GM19372 (cell line): Measurements from ENCODE around the gene NINJ1.
A peak's percentile ranks its signal among the peaks of the same experiment; 100 is the strongest.

Source experiments
- ATAC-seq: cut with Tn5 transposase; IDR thresholded peaks from one replicate; pipeline ENCODE4 v1.9.1; 2021; ENCODE audit warnings: mild to moderate bottlenecking, low read depth, moderate library complexity; ENCODE audit not compliant: unreplicated experiment

The NINJ1 gene

DNA sequence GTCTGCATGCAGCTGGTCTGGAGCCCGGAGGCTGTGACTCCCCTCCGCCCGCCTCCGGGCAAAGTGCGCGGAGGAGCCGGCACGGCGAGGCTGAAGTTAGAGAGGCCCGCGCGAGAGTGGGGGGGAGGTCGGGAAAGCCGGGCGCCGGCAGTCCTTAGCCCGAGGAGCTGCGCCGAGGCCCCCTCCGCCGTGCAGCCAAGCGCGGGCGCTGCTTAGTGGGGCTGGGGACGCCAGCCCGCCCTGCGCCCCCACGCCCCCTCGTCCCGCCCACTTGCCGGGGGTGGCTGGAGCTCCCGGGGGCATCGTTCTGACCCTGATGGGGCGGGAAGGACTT, 403 bp downstream of the NINJ1 start:
- no peak for ATAC-seq

- ATAC-seq: peak; percentile 46
Measured at GRCh38 chr9:93132946-93133680, 938 bp downstream of the NINJ1 start.

GRCh38 chr9:93132287-93132927, 1.6 kb downstream of the NINJ1 start:
- no peak for ATAC-seq

- no peak for ATAC-seq
Measured at GRCh38 chr9:93131599-93132286, 2.3 kb downstream of the NINJ1 start.

DNA sequence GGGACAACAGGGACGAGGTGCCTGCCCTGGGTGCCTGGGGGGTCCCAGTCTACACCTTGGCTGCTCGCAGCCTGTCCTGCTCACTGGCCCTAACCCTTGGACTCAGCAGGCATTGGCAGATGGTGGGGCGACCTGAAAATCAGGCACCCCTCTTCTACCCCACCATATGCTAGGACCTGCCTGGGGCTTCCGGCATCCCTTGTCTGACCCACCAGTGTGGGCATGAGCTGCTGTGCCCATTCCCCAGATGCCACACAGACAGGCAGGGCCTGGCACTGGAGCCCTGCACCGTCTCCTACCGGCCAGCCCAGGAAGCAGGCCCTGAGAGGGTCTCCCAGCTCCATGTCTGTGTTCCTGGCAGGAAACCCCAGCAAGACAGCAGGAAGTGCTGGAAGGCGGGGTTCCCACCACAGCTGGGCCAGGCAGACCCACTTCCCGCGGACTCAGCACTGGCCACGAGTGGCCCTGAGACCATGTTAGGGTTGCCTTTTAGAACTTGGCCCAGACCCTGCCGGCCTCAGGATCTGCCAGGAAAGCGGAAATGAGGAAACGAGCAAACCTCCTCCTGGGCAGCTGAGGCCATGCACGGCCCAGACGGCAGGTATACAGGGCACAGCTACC, 3.1 kb downstream of the NINJ1 start:
- ATAC-seq: no peak

DNA sequence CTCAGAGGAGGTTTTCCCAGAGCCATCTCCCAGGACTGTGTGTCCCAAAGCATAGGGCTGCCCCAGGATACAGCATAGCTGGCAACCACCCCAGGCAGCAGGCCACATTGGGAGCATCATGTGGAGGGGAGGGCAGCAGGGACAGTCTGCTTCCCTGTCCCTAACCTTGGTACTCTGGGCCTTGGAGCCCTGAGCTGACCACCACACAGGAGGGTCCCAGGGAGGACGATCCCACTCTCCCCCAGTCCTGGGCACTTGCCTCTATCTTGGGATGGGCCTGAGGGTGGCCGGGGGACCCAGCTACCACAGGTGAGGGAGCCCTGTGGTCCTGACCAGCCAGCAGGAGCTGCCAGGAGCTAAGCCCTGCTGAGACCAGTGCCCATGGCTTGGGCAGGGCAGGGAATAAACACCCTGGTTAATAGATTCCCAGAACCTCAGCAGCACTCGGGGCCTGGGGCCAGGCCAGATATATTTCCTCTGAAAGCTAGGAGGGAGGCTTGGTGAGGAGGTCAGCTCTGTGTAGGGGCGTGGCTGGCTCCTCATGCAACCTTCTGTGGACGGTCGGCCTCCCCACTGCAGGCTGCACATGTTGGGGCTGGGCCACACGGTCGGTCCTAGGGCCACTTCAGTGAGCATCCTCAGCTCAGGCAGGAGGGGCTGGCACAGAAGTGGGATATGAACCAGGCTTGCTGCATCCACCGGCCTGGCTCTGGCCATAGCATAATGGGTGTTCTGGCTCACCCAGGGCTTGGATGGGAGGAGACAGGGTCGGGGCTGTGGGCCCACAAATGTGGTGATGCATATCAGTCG, 4.2 kb downstream of the NINJ1 start:
- ATAC-seq: no peak

DNA sequence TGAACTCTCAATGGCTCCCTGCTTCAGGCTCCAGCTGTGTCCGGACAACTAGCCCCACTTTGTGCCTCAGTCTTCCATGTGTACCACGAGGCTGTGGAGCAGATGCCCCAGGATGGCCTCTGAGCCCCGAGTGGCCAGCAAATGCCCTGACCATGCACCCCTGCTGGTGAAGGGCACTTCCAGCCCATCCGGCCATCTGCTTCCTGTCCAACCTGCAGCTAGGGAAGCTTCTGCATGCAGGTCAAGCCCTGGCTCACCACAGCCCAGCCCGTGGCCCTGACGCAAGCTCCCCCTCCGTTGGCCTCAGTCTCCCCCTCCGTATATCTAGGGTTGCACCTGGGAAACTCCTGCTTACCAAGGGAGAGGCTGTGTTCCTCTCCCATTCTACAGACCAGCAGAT, 4.8 kb downstream of the NINJ1 start:
- ATAC-seq: no peak

DNA sequence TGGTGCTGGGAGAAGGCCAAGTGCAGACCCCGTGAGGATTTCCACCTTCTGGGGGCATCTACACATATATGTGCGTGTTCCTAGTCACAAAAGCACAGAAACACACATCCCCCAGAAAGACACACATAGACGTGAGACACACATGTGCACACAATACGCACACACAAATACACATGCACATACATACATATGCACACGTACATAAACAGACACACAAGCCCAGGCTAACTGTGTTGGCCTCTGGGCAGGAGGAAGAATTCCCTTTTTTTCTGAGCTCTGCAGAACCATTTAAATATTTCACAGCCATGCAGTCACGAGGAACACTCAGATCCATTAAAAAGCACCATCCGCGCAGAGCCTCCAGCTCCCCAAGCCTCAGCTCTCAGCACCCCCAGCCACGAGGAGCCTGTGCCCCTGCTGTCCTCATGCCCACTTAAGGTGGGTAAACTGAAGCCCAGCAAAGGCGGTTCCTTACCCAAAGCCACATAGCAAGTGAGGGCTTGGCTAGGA, 5.3 kb downstream of the NINJ1 start:
- ATAC-seq: no peak

DNA sequence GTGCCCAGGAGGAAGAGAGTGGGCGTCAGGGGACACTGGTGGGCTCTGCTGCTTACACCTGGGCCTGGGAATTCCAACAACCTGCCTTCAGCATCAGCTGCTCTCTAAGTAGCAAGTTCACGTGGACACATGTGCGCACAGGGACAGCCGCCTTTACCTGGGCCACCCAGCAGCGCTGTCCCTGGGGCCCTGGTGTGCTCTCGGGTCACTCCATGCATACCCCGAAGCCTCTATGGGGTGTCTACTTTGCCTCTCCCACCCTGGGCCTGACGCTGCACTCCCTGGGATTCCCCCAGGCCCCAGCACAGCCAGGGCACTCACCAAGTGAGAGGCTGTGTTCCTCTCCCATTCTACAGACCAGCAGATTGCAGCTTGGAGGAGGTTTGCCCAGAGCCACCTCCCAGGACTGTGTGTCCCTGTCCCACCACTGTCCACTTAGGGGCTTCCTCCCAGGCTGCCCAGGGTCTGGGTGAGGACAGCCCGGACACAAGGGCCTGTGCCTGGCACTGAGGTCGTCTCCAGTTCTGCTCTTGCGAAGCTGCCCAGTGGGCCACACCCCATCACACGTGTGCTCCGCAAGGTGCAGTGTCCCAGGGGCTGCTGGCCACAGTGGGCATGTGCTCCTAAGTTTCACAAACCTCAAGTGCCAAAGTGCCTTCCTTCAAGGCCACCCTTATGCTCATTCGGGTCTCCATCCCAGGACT, 5.9 kb downstream of the NINJ1 start:
- no peak for ATAC-seq

DNA sequence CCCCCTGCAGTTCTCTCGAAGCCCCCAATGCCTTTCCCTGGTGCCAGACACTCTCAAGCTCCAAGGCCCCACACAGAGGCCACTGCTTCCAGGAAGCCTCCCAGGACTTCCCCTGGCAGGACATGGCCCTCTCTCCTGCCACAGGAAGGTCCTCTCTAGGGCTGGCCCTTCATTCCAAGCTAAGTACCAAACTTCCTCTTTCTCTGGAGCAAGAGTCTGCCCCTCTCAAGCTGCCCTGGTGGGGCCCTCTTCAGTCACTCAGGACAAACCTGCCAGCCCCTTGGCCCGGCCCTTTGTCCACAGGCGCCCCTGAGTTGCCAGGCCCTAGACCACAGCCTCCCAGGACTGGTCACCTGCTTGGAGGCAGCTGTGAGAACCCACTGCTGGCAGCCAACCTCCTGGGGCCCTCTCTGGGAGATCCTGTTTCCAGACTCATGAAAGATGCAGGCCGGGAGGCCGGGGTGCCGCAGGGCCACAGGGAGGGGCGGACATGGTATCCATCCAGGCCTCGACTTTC, 6.6 kb downstream of the NINJ1 start:
- no peak for ATAC-seq

GRCh38 chr9:93126825-93127368, 7.2 kb downstream of the NINJ1 start:
- no peak for ATAC-seq

DNA sequence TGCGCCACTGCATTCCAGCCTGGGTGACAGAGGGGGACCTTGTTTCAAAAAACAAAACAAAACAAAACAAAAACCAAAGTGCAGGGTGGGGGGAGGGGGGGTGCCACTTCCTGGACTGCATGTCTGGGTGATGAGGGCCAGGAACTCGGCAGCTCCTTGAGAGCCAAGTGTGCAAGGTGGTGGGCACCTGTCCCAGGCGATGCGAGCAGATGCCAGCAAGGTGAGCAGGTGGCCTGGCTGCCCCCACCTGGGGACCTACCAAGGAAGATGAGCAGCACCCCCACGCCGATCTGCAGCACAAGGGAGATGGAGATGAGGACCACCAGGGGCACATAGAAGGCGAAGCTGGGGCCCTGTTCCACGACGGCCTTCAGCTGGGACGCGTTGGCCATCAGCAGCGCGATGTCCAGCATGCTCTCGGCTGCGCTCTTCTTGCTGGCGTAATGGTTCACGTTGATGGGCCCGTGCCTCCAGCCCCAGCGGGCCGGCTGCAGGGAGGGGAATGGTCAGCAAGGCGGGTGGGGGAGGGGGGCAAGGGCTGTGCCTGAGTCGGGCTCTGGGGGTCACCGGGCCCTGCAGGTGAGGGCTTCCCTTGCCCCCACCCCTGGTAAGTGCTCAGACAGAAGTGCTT, 7.8 kb downstream of the NINJ1 start:
- no peak for ATAC-seq

GRCh38 chr9:93125331-93125894, 8.6 kb downstream of the NINJ1 start:
- no peak for ATAC-seq

DNA sequence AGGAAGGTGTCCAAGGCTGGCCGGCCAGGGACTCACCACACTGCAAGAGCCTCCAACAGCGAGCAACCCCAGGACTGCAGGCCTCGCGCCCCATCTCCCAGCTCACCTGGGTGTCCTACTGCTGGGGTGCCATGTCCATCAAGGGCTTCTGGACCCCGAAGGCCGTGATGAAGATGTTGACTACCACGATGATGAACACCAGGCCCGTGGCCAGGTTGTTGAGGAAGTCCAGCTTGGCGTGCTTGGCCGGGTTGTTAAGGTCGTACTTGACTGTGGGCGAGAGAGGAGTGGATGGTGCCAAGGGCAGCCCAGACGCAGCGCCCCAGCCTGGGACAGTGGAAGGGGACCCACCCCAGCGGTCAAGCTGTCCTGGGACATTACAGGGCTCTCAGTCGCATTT, 9.3 kb downstream of the NINJ1 start:
- ATAC-seq: no peak

- ATAC-seq: no peak
Measured at GRCh38 chr9:93123561-93124283, 10.3 kb downstream of the NINJ1 start.

DNA sequence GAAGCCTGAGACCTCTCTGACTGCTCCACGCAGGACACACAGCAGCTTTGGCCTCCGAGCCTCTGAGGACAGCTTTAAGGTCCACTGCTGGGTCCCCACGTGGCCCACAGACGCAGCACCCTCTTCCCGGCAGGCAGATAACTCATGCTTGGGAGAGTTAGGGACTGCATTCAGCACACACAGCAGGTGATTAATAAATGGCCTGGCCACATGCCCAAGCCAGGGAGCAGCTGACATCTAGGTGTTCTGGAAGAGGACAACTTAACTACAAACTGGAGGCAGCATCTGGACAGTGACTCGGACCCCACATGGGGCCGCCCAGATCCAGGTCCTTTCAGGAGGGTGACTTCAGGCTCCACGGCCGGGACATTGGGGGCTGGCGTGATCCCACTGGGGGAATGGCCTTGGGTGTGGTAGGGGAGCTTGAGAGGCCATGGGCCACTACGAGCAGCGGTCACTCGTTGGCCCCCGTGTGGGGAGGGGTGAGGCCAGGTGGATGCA, 11.3 kb downstream of the NINJ1 start:
- no peak for ATAC-seq

- ATAC-seq: no peak
Measured at GRCh38 chr9:93121316-93122241, 12.5 kb downstream of the NINJ1 start.
